CD14-positive monocyte (primary cell): ENCODE data around the gene ZNF630. TPM values are rescaled to one million over a fixed set of nuclear protein-coding genes. Genes with fewer than 3 reads are reported as not detected.
"Not testable (repeated sequence)": the region's sequence is repeated elsewhere in the genome, so short reads cannot be mapped to it uniquely, and the experiment has no call there.

Experiments used
- DNase-seq, 3 donors: peaks; one replicate each; pipeline ENCODE4 v3.0.0-alpha.2; 2011 to 2022
- H2AFZ ChIP-seq: 2 replicates; pipeline ENCODE4 v1.6.0; 2012; ENCODE audit warnings: mild to moderate bottlenecking, low read depth, low read length, inconsistent platforms; ENCODE audit not compliant: insufficient read depth, poor library complexity, severe bottlenecking
- H3K27ac ChIP-seq, 2 donors: 1 replicate in 1 of 2; 2 replicates in 1 of 2; pipeline ENCODE4 v1.5.1; 2012 to 2013; ENCODE audit warnings: low read length in 2 of 2, control low read depth in 1 of 2, inconsistent platforms in 1 of 2, low read depth in 1 of 2, mild to moderate bottlenecking in 1 of 2
- H3K27me3 ChIP-seq, 2 donors: one replicate each; pipeline versions ENCODE4 v1.6.0 to v1.6.1; 2011 to 2013; ENCODE audit warnings: low read length in 2 of 2; ENCODE audit not compliant: control insufficient read depth in 2 of 2, insufficient read depth in 2 of 2
- H3K36me3 ChIP-seq, 2 donors: replicated peaks in 1 of 2; 1 replicate in 1 of 2; 2 replicates in 1 of 2; pipeline versions ENCODE4 v1.5.1 to v1.6.1; 2012 to 2013; ENCODE audit warnings: low read length in 2 of 2, control low read depth in 1 of 2, inconsistent platforms in 1 of 2, mild to moderate bottlenecking in 1 of 2; ENCODE audit not compliant: insufficient read depth in 2 of 2, control insufficient read depth in 1 of 2
- H3K4me1 ChIP-seq, 2 donors: 1 replicate in 1 of 2; 2 replicates in 1 of 2; pipeline versions ENCODE4 v1.5.1 to v1.6.1; 2012 to 2013; ENCODE audit warnings: low read length in 2 of 2, control low read depth in 1 of 2, inconsistent platforms in 1 of 2, mild to moderate bottlenecking in 1 of 2, moderate library complexity in 1 of 2; ENCODE audit not compliant: insufficient read depth in 2 of 2, control insufficient read depth in 1 of 2
- H3K4me2 ChIP-seq: replicated peaks from 2 replicates; pipeline ENCODE3; 2012; ENCODE audit warnings: low read length, moderate library complexity, mild to moderate bottlenecking; ENCODE audit not compliant: poor library complexity, severe bottlenecking; ENCODE audit errors: extremely low read depth
- H3K4me3 ChIP-seq, 3 experiments: fragments of 200-600 bp in 1 of 3; sonication (generic) in 1 of 3; replicated peaks in 1 of 3; 1 replicate in 2 of 3; 2 replicates in 1 of 3; pipeline ENCODE4 v1.5.1; 2011 to 2013; ENCODE audit warnings: low read length in 3 of 3, mild to moderate bottlenecking in 3 of 3, control low read depth in 2 of 3, low read depth in 2 of 3, inconsistent platforms in 1 of 3, moderate library complexity in 1 of 3
- H3K79me2 ChIP-seq: 2 replicates; pipeline ENCODE4 v1.6.0; 2012; ENCODE audit warnings: mild to moderate bottlenecking, control low read depth, inconsistent platforms, low read length, moderate library complexity; ENCODE audit not compliant: insufficient read depth
- H3K9ac ChIP-seq: 2 replicates; pipeline ENCODE4 v1.6.0; 2017; ENCODE audit warnings: low read length, mild to moderate bottlenecking; ENCODE audit not compliant: insufficient read depth, poor library complexity, severe bottlenecking
- H3K9me3 ChIP-seq, 2 donors: replicated peaks in 1 of 2; 1 replicate in 1 of 2; 2 replicates in 1 of 2; pipeline versions ENCODE4 v1.5.1 to v1.6.1; 2012 to 2013; ENCODE audit warnings: low read length in 2 of 2, control low read depth in 1 of 2; ENCODE audit not compliant: control insufficient read depth in 1 of 2, insufficient read depth in 1 of 2
- H4K20me1 ChIP-seq: 2 replicates; pipeline ENCODE4 v1.6.0; 2012; ENCODE audit warnings: mild to moderate bottlenecking, low read length, control low read depth, moderate library complexity; ENCODE audit not compliant: insufficient read depth
- H3K27ac Mint-ChIP-seq, 7 donors: one replicate each; pipeline ENCODE4 v1.8.0; 2020; ENCODE audit warnings: mild to moderate bottlenecking in 7 of 7, mixed read lengths in 7 of 7, moderate library complexity in 6 of 7, inconsistent platforms in 2 of 7
- H3K27me3 Mint-ChIP-seq, 3 donors: one replicate each; pipeline ENCODE4 v1.8.0; 2021 to 2022; ENCODE audit warnings: low read depth in 3 of 3, mild to moderate bottlenecking in 3 of 3, mixed read lengths in 3 of 3, moderate library complexity in 3 of 3, inconsistent platforms in 1 of 3
- H3K36me3 Mint-ChIP-seq, 2 donors: one replicate each; pipeline ENCODE4 v1.8.0; 2020; ENCODE audit warnings: mixed read lengths in 2 of 2, inconsistent platforms in 1 of 2, mild to moderate bottlenecking in 1 of 2
- H3K4me1 Mint-ChIP-seq: one replicate; pipeline ENCODE4 v1.8.0; 2020; ENCODE audit warnings: mild to moderate bottlenecking, mixed read lengths
- H3K4me3 Mint-ChIP-seq, 2 donors: one replicate each; pipeline ENCODE4 v1.8.0; 2020; ENCODE audit warnings: mild to moderate bottlenecking in 2 of 2, mixed read lengths in 2 of 2, moderate library complexity in 1 of 2
- H3K9me3 Mint-ChIP-seq, 7 donors: one replicate each; pipeline ENCODE4 v1.8.0; 2020 to 2022; ENCODE audit warnings: mixed read lengths in 7 of 7, mild to moderate bottlenecking in 6 of 7, moderate library complexity in 6 of 7, inconsistent platforms in 2 of 7
- CTCF ChIP-seq: fragments of 200-600 bp; IDR thresholded peaks from one replicate; pipeline ENCODE4 v1.8.0; 2022; ENCODE audit warnings: antibody characterized with exemption, mild to moderate bottlenecking
- WGBS: methylation state at CpG from one replicate; pipeline ENCODE4 v1.1.5; 2013; ENCODE audit warnings: missing lambda C conversion rate; ENCODE audit not compliant: insufficient coverage; 5-methylcytosine and 5-hydroxymethylcytosine counted together
- intact Hi-C, 2 donors: fragments of 100-400 bp; cut with micrococcal nuclease; formaldehyde crosslinking; loops; one replicate each; pipeline versions ENCODE4 v1.15.0 to v1.15.1; 2023
- polyA plus RNA-seq, 3 donors: library from polyadenylated mRNA; depleted of rRNA in 1 of 3; unstranded in 2 of 3; stranded (reverse) in 1 of 3; fragments of 300-500 nt in 2 of 3; fragments of >200 nt in 1 of 3; fragmentation: Illumina TruSeq in 2 of 3; gene quantifications; 1 replicate in 2 of 3; 2 replicates in 1 of 3; pipeline ENCODE4 v1.2.3, GENCODE V29; 2012 to 2021

ZNF630 gene
- polyA plus RNA-seq, 3 donors, result 0.56 to 1.7 (median 0.87) TPM

- no peak overlapping the region for H3K4me3 ChIP-seq
- no peak for TF ChIP-seq CTCF
- DNase-seq, result no peak
- Mint-ChIP-seq H3K4me3 (no peak overlapping the region), H3K27ac (no peak overlapping the region), H3K4me1 (peaks cover 2% of the 10 kb centered on the region), H3K27me3 (peaks cover 0 to 2% (median 2%) of the 10 kb centered on the region in 3 donors), H3K9me3 (peaks cover 0 to 1% (median 0%) of the 10 kb centered on the region in 7 donors), H3K36me3 (no peaks in the 10 kb centered on the region)
- no peaks in the 10 kb centered on the region for H3K4me1 ChIP-seq
- H3K79me2 ChIP-seq, result no peaks in the 10 kb centered on the region
- WGBS, result no CpG with 5 or more reads among the region's 4 CpGs
- no peak overlapping the region for H3K4me2 ChIP-seq
- no peak overlapping the region for H3K9ac ChIP-seq
- H3K36me3 ChIP-seq, result no peaks in the 10 kb centered on the region
- H3K27ac ChIP-seq, result no peak overlapping the region
- H4K20me1 ChIP-seq, result no peaks in the 10 kb centered on the region
- no peak overlapping the region for H2AFZ ChIP-seq
- H3K27me3 ChIP-seq, result no peaks in the 10 kb centered on the region
- H3K9me3 ChIP-seq, result no peaks in the 10 kb centered on the region
- intact Hi-C loops, result no loop called here
Measured at GRCh38 chrX:48043056-48043455, 28.4 kb downstream of the ZNF630 start.

GRCh38 chrX:48035891-48036290 is 35.5 kb downstream of the ZNF630 start:
- Histone ChIP-seq H4K20me1 (no peaks in the 10 kb centered on the region), H3K27ac (no peak overlapping the region), H3K9me3 (no peaks in the 10 kb centered on the region), H3K4me3 (no peak overlapping the region), H3K9ac (no peak overlapping the region), H3K27me3 (no peaks in the 10 kb centered on the region), H3K36me3 (no peaks in the 10 kb centered on the region), H2AFZ (no peak overlapping the region), H3K79me2 (no peaks in the 10 kb centered on the region), H3K4me2 (no peak overlapping the region), H3K4me1 (no peaks in the 10 kb centered on the region)
- peaks cover 0 to 4% (median 1%) of the 10 kb centered on the region in 3 donors for H3K27me3 Mint-ChIP-seq
- H3K36me3 Mint-ChIP-seq, result no peaks in the 10 kb centered on the region
- DNase-seq, result no peak
- H3K27ac Mint-ChIP-seq, result no peak overlapping the region
- H3K9me3 Mint-ChIP-seq, result peaks cover 0 to 5% (median 0%) of the 10 kb centered on the region in 7 donors
- intact Hi-C loops, result no loop called here
- WGBS, result 86% methylated on average over 1 of the region's 4 CpGs
- peaks cover 2% of the 10 kb centered on the region for H3K4me1 Mint-ChIP-seq
- no peak for TF ChIP-seq CTCF
- no peak overlapping the region for H3K4me3 Mint-ChIP-seq

GRCh38 chrX:48030641-48031173 is 40.7 kb downstream of the ZNF630 start:
- H3K9ac ChIP-seq, H3K36me3 ChIP-seq, H3K27me3 Mint-ChIP-seq, H2AFZ ChIP-seq, H3K79me2 ChIP-seq, H3K9me3 ChIP-seq, H3K4me3 ChIP-seq, H3K27ac Mint-ChIP-seq, H3K4me2 ChIP-seq, H3K4me3 Mint-ChIP-seq, H3K27ac ChIP-seq, H4K20me1 ChIP-seq, H3K36me3 Mint-ChIP-seq, H3K4me1 Mint-ChIP-seq, H3K27me3 ChIP-seq, intact Hi-C loops, H3K9me3 Mint-ChIP-seq, DNase-seq, H3K4me1 ChIP-seq: not testable (repeated sequence)
- WGBS, result 100% methylated on average over 1 of the region's 10 CpGs
